ENCODE results near the gene SLC2A11.
A peak's percentile ranks its signal among the peaks of the same experiment; 100 is the strongest.

Gene SLC2A11

GRCh38 chr22:23846081-23846469 lies 11.6 kb upstream of the SLC2A11 start:
- TF ChIP-seq CTCF (IDR thresholded peaks at IDR 0.05): no peak
- no peak overlapping the region for H3K27ac ChIP-seq
- peaks cover 7 to 8% of the 10 kb centered on the region in 2 experiments for H3K4me1 ChIP-seq (ENCODE audit: control insufficient read depth in 1 of 2, insufficient read depth in 1 of 2, low read depth in 1 of 2, low read length in 1 of 2)
- peaks cover 19% of the 10 kb centered on the region for H3K27me3 ChIP-seq
- no peak overlapping the region for H3K4me3 ChIP-seq (ENCODE audit: low read depth in 1 of 2, low read length in 1 of 2)
- no peaks in the 10 kb centered on the region for H3K9me3 ChIP-seq
- no peaks in the 10 kb centered on the region for H3K36me3 ChIP-seq

- peaks cover 22% of the 10 kb centered on the region for H3K27me3 ChIP-seq
- H3K9me3 ChIP-seq: no peaks in the 10 kb centered on the region
- H3K27ac ChIP-seq: no peak overlapping the region
- H3K4me3 ChIP-seq (ENCODE audit: low read depth in 1 of 2, low read length in 1 of 2): no peak overlapping the region
- no peaks in the 10 kb centered on the region for H3K36me3 ChIP-seq
- H3K4me1 ChIP-seq (ENCODE audit: control insufficient read depth in 1 of 2, insufficient read depth in 1 of 2, low read depth in 1 of 2, low read length in 1 of 2): peaks cover 7 to 8% of the 10 kb centered on the region in 2 experiments
- no peak for TF ChIP-seq CTCF (IDR thresholded peaks at IDR 0.05)
Observed at GRCh38 chr22:23847310-23847920, 10.3 kb upstream of the SLC2A11 start.

- no peaks in the 10 kb centered on the region for H3K36me3 ChIP-seq
- H3K27me3 ChIP-seq: peaks cover 22% of the 10 kb centered on the region
- H3K9me3 ChIP-seq: no peaks in the 10 kb centered on the region
- H3K27ac ChIP-seq: no peak overlapping the region
- no peak for TF ChIP-seq CTCF (IDR thresholded peaks at IDR 0.05)
- no peak overlapping the region for H3K4me3 ChIP-seq (ENCODE audit: low read depth in 1 of 2, low read length in 1 of 2)
- H3K4me1 ChIP-seq (ENCODE audit: control insufficient read depth in 1 of 2, insufficient read depth in 1 of 2, low read depth in 1 of 2, low read length in 1 of 2): peaks cover 7 to 8% of the 10 kb centered on the region in 2 experiments
Observed at GRCh38 chr22:23847991-23848864, 9.4 kb upstream of the SLC2A11 start.

- H3K27ac ChIP-seq: no peak overlapping the region
- TF ChIP-seq CTCF (IDR thresholded peaks at IDR 0.05): peak; percentile 95
- H3K4me3 ChIP-seq (ENCODE audit: low read depth in 1 of 2, low read length in 1 of 2): no peak overlapping the region
- peaks cover 22% of the 10 kb centered on the region for H3K27me3 ChIP-seq
- no peaks in the 10 kb centered on the region for H3K36me3 ChIP-seq
- H3K4me1 ChIP-seq (ENCODE audit: control insufficient read depth in 1 of 2, insufficient read depth in 1 of 2, low read depth in 1 of 2, low read length in 1 of 2): peaks cover 7 to 8% of the 10 kb centered on the region in 2 experiments
- H3K9me3 ChIP-seq: no peaks in the 10 kb centered on the region
Observed at GRCh38 chr22:23849009-23850006, 8.4 kb upstream of the SLC2A11 start.

DNA sequence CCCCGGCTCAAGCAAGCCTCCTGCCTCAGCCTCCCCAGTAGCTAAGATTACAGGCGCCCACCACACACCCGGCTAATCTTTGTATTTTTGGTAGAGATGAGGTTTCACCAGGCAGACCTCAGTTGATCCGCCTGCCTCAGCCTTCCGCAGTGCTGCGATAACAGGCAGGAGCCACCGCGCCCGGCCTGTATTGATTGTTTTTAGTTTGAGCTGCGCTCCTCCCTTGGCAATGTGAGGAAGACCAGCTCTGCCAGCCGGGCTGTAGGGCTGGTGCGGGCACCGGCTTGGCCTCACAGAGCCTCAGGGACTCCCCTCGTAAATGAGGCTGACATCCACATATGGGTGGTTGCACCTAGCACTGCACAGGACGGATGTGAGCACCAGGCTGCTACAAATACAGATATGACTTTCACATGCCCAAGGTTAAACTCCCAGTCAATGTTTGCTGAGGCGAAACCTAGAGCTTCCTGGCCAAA lies 7.5 kb upstream of the SLC2A11 start:
- H3K27me3 ChIP-seq: peaks cover 22% of the 10 kb centered on the region
- H3K4me1 ChIP-seq (ENCODE audit: control insufficient read depth in 1 of 2, insufficient read depth in 1 of 2, low read depth in 1 of 2, low read length in 1 of 2): peaks cover 7 to 8% of the 10 kb centered on the region in 2 experiments
- H3K27ac ChIP-seq: no peak overlapping the region
- H3K9me3 ChIP-seq: no peaks in the 10 kb centered on the region
- no peak for TF ChIP-seq CTCF (IDR thresholded peaks at IDR 0.05)
- H3K4me3 ChIP-seq (ENCODE audit: low read depth in 1 of 2, low read length in 1 of 2): no peak overlapping the region
- no peaks in the 10 kb centered on the region for H3K36me3 ChIP-seq
